Islet of Langerhans (tissue), 1 donor: Measurements from ENCODE around the gene USP9Y.
A peak's percentile ranks its signal among the peaks of the same experiment; 100 is the strongest.

ENCODE experiments used
- FAIRE-seq: peaks from one replicate; lab custom pipeline; 2011; peaks lifted over from hg19 to GRCh38; lab: Jason Lieb, UNC

USP9Y gene

DNA sequence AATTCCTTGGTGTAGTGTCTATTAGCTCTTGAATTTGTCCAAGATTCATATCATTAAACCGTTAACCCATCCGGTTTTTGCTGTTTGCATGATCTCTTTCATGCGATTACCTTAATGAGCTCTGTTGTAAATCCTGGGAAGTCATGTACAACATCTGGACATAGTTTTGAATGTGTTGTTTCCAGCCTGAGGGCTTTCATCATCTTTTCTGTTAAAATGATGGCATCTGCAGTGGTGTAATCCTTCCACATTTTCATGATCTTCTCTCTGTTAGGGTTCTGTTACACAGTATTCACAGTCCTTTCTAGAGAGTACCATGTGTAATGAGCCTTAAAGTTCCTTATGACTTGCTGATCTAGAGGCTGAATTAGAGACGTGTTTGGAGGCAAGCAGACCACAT, 64.9 kb downstream of the USP9Y start:
- no peak for FAIRE-seq

DNA sequence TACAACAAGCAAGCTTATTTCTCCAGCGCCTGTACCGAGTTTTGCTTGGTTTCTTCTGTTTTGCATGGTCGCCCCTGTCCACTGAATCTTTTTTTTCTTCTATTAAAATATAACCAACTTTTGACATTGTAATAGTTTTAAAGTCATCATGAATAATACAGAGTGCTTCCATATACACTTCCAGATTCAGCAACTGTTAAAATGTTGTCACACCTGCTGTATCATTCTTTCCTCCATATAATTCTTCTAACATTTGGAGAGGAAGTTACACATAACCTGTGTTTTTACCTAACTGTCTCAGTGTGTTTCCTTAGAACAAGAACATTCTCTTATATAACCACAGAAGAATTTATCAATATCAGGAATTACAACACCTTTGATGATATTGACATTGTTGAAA, 83.5 kb downstream of the USP9Y start:
- FAIRE-seq, result no peak

DNA sequence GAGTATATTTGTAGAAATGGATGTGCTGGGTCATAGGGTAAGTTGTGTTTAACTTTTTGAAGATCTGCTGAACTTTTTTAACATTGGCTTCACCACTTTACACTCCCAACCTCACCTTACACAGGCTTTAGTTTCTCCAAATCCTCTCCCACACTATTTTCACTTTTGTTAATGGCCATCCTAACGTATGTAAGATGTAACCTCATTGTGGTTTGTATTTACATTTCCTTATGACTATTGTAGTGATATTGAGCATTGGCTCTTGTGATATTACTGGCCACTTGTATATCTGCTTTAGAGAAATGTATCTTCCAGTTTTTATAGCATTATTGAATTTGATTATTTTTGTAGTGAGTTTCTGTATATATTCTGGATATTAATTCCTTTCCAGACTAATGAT, 93.0 kb downstream of the USP9Y start:
- no peak for FAIRE-seq

DNA sequence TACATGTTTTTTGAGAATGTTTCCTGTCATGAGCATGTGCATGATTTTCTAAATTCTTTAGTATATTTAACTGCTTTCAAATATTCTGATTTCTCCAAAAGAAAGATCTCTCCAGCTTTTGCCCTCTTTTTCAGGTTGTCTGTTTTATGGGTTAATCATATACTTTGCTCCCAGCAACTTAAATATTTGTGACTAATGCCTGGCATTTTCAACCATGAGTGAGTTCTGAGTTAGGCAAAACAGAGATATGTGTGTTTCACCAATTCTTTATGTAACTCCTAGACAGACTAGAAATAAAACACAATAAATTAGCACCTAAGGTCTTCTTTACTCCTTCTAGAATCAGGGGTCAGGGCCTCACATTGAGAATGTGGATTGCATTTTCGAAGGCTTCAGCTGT, 107.0 kb downstream of the USP9Y start:
- FAIRE-seq, result no peak

DNA sequence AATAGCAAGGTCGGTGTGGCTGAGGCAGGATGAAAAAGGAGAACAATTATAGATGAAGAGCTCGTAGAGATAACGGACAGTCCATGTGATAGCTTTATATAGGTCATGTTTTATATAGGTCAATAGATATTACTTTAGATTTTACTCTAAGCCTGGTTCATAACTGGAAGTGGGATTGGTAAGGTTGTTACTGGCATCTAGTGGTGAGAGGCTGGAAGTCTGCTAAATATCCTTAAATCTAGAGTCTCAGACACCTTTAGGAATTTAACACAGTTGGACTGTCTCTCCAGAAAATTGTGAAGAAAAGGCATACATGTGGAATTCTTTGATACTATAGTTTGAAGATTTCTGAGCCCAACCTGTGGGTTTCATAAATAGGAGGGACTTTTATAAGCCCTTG, 108.0 kb downstream of the USP9Y start:
- FAIRE-seq, result peak; percentile 77

DNA sequence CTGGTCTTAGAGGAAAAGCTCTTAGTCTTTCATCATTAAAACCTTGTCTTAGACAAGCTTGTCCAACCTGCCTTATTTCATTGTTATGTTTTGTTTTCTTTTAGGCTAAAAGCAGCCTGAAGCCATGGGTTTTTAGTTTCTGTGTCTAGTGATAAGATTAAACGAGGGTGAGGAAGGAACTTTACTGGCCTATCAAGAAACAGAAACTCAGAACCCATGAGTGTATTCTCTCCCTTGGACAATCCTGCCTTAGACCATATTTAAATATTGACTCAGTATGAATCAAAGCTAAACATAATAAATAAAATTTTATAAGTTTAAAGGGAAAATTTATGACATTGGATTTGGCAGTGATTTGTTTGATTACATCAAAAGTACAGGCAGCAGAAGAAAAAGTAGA, 122.4 kb downstream of the USP9Y start:
- no peak for FAIRE-seq

DNA sequence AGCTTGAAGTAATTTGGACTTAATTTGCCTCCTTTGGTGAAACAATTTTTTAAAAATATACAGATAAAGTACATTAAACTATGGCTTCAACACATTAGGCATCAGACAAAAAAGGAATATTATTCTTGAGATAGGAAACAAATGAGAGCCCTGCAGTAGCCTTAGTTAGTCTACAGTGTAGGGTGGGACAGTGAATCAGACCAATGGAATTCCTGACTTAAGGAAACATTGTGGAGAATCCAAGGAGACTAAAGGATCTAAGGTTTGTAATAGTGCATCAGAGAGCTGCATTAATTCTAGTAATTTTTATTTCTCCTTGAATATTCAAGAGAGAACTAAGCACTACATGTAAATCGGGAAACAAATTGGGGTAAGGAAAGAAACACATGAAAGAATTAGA, 125.8 kb downstream of the USP9Y start:
- FAIRE-seq, result no peak

DNA sequence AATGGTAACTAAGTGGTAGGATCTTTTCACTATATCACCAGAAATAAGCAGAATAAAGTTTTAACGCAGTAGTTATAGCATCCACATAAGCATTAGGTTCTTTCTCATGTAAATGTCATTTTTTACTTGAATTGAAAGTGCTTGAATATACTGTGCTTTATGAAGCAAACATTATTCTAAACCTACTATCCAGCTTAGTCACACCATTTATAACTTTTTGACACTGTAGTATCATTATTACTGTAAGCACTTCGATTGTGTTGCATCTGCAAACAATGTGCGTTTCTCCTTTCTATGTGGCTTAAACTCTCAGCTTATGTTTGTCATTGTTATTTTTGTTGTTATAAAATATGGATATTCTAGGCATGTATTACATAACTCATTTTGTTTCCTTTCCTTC, 132.3 kb downstream of the USP9Y start:
- FAIRE-seq, result peak; percentile 36

DNA sequence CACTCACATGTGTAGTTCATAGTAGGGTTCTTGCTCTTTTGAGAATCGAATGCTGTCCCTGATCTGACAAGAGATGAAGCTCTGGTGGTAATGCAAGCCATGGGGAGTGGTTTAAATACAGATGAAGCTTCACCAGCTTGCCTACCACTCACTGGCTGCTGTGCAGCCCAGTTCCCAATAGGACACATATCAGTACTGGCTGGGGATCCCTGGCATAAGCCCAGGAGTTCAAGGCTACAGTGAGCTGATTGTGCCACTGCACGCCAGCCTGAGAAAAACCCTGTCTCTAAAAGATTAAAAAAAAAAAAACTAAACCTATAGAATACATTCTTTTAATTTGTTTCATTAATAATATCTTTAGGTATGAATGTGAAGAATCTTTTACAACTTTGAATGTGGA, 136.5 kb downstream of the USP9Y start:
- no peak for FAIRE-seq

DNA sequence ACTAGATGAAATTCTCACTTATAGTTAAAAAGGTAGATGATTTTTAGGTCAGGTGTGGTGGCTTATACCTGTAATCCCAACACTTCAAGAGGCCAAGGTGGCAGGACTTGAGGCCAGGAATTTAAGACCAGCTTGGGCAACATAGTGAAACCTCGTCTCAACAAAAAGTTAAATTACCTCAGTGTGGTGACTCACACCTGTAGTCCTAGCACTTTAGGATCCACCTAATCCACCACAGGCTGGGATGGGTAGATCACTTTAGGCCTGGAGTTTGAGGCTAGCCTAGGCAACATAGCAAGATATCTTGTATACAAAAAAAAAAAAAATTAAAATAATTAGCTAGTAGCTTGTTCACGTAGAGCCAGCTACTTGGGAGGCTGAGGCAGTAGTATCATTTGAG, 140.3 kb downstream of the USP9Y start:
- no peak for FAIRE-seq

DNA sequence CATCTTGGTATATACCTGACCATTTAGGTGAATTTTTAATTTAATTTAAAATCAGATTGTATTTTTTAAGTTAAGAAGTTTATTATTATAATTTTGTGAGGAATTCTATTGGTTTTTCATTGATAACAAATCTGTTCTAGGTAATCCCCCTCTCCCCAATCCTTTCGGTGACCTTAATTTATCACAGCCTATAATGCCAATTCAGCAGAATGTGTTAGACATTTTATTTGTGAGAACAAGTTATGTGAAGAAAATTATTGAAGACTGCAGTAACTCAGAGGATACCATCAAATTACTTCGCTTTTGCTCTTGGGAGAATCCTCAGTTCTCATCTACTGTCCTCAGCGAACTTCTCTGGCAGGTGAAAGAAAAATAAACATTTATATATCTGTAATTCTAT, 145.8 kb downstream of the USP9Y start:
- FAIRE-seq, result no peak

DNA sequence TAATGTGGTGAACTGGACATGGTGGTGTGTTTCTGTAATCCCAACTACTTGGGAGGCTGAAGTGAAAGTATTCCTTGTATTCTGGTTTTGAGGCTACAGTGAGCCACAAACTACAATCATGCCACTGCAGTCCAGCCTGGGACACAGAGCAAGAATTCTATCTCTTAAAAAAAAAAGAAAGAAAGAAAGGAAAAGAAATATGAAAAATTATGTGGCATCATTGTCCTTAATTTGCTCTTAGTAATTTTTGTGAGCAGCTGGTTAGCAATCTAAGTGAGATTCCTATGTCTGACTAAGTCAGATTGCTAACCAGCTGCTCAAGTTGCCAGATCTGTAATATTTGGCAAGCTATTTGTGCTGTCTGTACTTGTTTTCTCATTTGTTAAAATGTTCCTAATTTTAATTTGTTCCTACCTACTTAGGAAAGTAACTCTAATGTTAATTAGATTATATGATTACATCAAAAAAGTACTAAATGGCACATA, 154.8 kb downstream of the USP9Y start:
- no peak for FAIRE-seq

DNA sequence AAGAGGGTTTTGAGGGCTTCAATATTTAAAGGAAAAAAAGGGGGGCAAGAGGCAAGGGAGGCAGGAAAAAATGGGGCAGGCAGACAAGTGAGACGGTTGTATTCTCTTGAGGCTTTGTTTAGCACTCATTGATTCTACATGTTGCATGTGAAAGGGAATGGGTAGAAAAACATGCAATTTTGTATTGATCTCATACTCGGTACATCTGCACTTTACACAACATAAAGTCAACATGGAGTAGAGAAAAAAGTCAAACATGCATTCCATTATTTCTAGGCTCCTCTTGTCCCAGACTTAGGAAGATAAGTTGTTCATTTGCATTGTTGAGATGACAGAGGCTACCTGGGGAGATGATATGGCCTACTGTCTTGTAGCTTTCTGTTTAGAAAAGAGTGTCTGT, 166.9 kb downstream of the USP9Y start:
- no peak for FAIRE-seq

DNA sequence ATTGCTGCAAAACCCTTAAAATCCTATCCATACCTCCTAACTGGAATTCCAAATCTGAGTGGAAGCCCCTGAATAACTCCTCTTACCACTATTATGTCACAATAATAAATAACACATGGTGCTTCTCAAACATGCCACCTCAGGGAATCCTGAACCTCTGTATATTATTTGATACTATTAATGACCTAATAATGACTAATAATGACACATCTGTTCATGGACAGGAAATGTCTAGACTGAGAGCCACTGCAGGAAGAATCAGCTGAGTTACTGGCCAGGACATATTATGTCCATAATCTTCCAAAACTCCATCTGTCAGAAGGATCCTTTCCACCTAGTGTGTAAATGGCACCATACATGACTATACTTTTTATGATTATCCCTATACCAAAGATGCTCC, 195.9 kb downstream of the USP9Y start:
- no peak for FAIRE-seq

DNA sequence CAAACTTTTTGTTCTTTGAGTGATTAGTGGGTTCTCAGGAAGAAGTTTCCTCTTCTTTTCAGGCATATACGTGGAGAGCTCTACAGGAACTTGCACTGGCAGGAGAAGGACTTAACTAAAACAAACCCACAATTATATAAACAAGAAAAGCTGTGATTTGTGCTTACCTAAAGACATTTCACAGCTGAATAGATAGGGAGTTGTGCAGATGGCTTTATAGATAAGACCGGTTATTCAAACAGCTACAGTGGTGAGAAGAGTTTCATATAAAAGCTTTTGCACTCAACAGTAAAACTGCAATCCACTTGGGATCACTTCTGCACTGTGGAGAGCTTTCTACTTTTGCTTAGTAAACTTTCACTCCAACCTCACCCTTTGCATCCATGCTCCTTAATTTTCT, 197.6 kb downstream of the USP9Y start:
- FAIRE-seq, result peak; percentile 91

DNA sequence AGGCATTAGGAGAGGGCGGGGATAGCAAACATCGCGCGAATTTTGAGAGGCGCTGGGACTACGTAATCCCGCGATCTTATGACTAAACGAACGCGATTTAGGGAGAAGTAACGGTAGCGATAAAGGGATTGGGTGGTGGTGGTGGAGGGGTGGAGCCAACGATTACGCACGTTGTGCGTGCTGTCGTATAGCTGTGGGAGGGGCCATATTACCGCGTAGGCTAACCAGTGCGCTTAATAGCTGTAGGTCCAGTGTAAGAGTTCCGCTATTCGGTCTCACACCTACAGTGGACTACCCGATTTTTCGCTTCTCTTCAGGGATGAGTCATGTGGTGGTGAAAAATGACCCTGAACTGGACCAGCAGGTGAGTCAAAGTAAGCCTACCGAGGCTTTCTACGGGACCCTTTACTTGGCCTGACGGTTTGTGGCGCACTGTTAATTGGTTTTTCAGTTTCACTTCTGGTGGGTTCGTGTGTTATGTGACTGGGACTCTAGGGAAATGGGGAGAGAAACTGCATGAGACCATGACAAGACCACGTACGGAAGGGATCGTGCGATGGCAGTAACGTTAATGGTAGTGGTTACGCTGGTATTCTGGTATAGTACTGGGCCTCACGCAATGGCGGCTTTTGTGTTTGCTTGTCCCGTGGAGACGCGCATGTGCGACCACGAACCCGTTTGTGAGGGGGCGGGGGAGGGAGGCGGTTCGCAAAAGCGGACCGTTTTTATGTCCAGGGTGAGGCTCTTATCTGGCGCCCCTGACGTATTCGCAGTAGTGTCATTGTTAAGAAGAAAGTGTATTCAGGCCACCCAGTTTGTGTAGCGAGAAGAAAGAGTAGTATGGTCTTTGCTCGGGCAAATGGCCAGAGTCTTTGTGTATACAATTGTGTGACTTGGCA, 203.8 kb downstream of the USP9Y start, which contains the start of gene DDX3Y:
TSS of gene DDX3Y (plus strand) at position 251 of the 899 bp plus-strand sequence. CDS start at position 320, 69 bp downstream.
- FAIRE-seq, result no peak

DNA sequence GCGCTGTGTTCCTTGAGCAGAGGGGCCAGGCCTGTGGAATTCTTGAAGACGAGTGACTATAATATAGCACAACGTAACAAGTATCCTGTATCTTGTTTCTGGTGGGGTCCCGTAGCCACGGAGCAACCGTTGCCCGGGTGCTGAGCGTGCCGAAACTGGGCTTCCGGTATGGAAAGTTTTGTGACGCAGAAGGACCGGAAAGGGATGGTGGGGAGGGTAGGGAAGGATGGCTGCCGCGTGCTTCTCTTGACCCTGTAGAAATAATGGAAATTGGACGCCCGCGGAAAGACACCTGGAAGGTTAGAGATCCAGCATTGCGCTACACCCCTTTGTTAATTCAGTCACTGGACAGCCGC, 204.5 kb downstream of the USP9Y start:
- peak; percentile 55 for FAIRE-seq

DNA sequence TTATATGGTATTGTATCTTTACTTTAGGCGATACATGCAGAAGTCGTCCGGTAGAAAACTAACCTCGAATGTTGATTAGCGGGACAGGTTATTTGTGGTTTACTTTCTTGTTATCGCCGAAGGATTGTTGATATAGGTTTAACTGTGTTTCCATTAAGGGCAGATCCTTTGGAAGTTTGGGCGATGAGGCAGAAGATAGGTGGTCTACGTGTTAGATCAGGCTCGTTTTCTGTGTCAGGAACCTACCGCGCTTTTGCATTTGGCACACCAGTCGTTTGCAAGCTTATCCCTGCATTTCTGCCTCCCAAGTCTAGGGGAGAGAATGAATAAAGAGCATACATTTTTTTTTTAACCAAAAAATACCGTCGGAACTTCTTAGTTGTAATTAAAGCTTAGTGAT, 204.9 kb downstream of the USP9Y start:
- FAIRE-seq, result no peak
